HepG2 (cell line): ENCODE results near the gene SGSH. TPM values are rescaled to one million over a fixed set of nuclear protein-coding genes. Genes with fewer than 3 reads are reported as not detected.

Experiments
- CAMTA2 ChIP-seq: sonication (generic); formaldehyde crosslinking; IDR thresholded peaks from 2 replicates; pipeline ENCODE4 v1.4.0; 2020; ENCODE audit warnings: mild to moderate bottlenecking, missing genetic modification reagents, borderline replicate concordance
- EHMT2 ChIP-seq: fragments of 200-600 bp; sonication (generic); IDR thresholded peaks from 2 replicates; pipeline ENCODE4 v1.7.0; 2017; ENCODE audit warnings: antibody characterized with exemption, low read depth, low read length, borderline replicate concordance
- MED8 ChIP-seq: sonication (generic); formaldehyde crosslinking; IDR thresholded peaks from 2 replicates; pipeline ENCODE4 v1.8.1; 2023; ENCODE audit warnings: mild to moderate bottlenecking, missing genetic modification reagents; ENCODE audit not compliant: insufficient replicate concordance
- PHF8 ChIP-seq: sonication (generic); formaldehyde crosslinking; IDR thresholded peaks from 2 replicates; pipeline ENCODE4 v1.5.0; 2020; ENCODE audit warnings: missing genetic modification reagents
- SOX6 ChIP-seq, 2 experiments: fragments of 450-650 bp in 1 of 2; sonication (generic) in 1 of 2; formaldehyde crosslinking in 1 of 2; IDR thresholded peaks; 2 replicates each; pipeline versions ENCODE4 v1.4.0 to v1.6.1; 2017 to 2020; ENCODE audit warnings: antibody characterized with exemption in 1 of 2, mild to moderate bottlenecking in 1 of 2, missing genetic modification reagents in 1 of 2
- SRSF9 ChIP-seq: fragments of 200-400 bp; formaldehyde crosslinking; IDR thresholded peaks from 2 replicates; pipeline ENCODE4 v1.6.1; 2018; ENCODE audit warnings: borderline replicate concordance, mild to moderate bottlenecking, low read depth, low read length; ENCODE audit not compliant: insufficient read depth, poor library complexity, severe bottlenecking
- STAT5B ChIP-seq: sonication (generic); formaldehyde crosslinking; IDR thresholded peaks from 2 replicates; pipeline ENCODE4 v1.4.0; 2020; ENCODE audit warnings: missing genetic modification reagents
- ZKSCAN8 ChIP-seq: IDR thresholded peaks from 2 replicates; pipeline ENCODE4 v1.6.1; 2016; ENCODE audit warnings: borderline replicate concordance, missing genetic modification reagents, missing compliant biosample characterization
- ZNF136 ChIP-seq: sonication (generic); formaldehyde crosslinking; IDR thresholded peaks from 2 replicates; pipeline ENCODE4 v1.8.1; 2022; ENCODE audit warnings: low read depth, mild to moderate bottlenecking, moderate library complexity, missing genetic modification reagents
- ZNF138 ChIP-seq: sonication (generic); formaldehyde crosslinking; IDR thresholded peaks from 2 replicates; pipeline ENCODE4 v1.5.0; 2020; ENCODE audit warnings: mild to moderate bottlenecking, low read depth, missing genetic modification reagents
- ZNF20 ChIP-seq: sonication (generic); formaldehyde crosslinking; IDR thresholded peaks from 2 replicates; pipeline ENCODE4 v1.4.0; 2020; ENCODE audit warnings: mild to moderate bottlenecking, moderate library complexity, missing genetic modification reagents
- ZNF282 ChIP-seq: fragments of 450-650 bp; IDR thresholded peaks from 2 replicates; pipeline ENCODE4 v1.6.1; 2018; ENCODE audit not compliant: partially characterized antibody
- ZSCAN12 ChIP-seq: sonication (generic); formaldehyde crosslinking; IDR thresholded peaks from 2 replicates; pipeline ENCODE4 v1.9.0; 2021; ENCODE audit warnings: mild to moderate bottlenecking, missing genetic modification reagents
- polyA plus RNA-seq, 8 experiments: library from polyadenylated mRNA; depleted of rRNA in 3 of 8; stranded (reverse) in 7 of 8; unstranded in 1 of 8; fragments of >200 nt; fragmentation: Illumina TruSeq in 4 of 8; extraction: Trizol in 4 of 8; gene quantifications; 2 replicates each; pipeline versions ENCODE4 v1.2.1 to v1.2.3, GENCODE V29; 2011 to 2016; ENCODE audit warnings: low read depth in 4 of 8, missing spikeins in 1 of 8, mixed read lengths in 1 of 8; ENCODE audit not compliant: insufficient read depth in 1 of 8
- total RNA-seq, 5 experiments: library from RNA; depleted of rRNA; stranded (reverse); fragments of >200 nt; fragmentation: Illumina TruSeq; extraction: Trizol; gene quantifications; 2 replicates each; pipeline ENCODE4 v1.2.3, GENCODE V29; 2016; ENCODE audit warnings: low read depth in 1 of 5
- TF ChIP-seq, protein P1 (sequence below): sonication (generic); formaldehyde crosslinking; IDR thresholded peaks from 2 replicates; pipeline ENCODE4 v1.4.0; 2020; ENCODE audit warnings: low read depth, mild to moderate bottlenecking, missing genetic modification reagents
- TF ChIP-seq, protein P2 (sequence below): sonication (generic); formaldehyde crosslinking; IDR thresholded peaks from 2 replicates; pipeline ENCODE4 v1.5.0; 2020; ENCODE audit warnings: missing genetic modification reagents
- TF ChIP-seq, protein P3 (sequence below): sonication (generic); formaldehyde crosslinking; IDR thresholded peaks from 2 replicates; pipeline ENCODE4 v1.5.0; 2020; ENCODE audit warnings: mild to moderate bottlenecking, missing genetic modification reagents
- TF ChIP-seq, protein P4 (sequence below): sonication (generic); formaldehyde crosslinking; conservative IDR thresholded peaks from 2 replicates; pipeline ENCODE4 v1.4.0; 2020; ENCODE audit warnings: missing genetic modification reagents
- TF ChIP-seq, protein P5 (sequence below), 2 experiments: IDR thresholded peaks; 2 replicates each; pipeline ENCODE4 v1.6.1; 2011 to 2012; ENCODE audit warnings: low read length in 2 of 2, borderline replicate concordance in 1 of 2, low read depth in 1 of 2, mild to moderate bottlenecking in 1 of 2, moderate library complexity in 1 of 2

SGSH gene
- total and polyA plus RNA-seq, 2 of the 13 experiments (the other 11 are each of a cell fraction or from before 2014, with no cell fraction given) = 12.2 to 17.6 TPM

DNA sequence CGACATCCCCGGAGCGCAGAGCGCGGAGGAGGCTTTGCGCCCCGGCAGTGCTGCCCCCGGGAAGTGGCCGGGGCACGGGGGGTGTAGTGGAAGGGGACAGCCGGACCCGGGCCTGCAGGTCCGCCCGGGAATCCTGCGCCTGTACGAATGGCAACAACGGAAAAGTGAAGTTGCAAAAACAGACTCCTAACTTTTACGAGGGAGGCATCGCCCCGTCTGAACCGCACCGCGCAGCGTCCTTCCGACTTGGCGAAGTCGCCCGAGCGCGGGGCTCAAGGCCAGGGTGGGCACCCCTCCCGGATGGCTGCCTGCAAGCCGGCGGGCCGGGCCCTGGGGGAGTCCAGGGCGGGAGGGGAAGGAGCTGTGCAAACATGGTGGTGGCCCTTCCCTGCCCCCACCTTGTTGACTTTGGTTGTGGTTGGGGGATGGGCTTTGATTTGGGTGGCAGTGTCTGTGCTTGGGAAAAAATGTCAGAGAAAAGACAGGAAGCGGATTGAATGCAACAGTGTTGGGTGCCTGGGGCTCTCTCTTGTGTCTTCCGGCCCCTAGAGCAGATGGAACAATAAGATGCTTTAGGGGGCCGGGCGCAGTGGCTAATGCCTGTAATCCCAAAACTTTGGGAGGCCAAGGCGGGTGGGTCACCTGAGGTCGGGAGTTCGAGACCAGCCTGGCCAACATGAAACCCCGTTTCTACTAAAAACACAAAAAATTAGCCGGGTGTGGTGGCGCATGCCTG, 41.2 kb upstream of the SGSH start (continued):
- TF ChIP-seq ZSCAN12 (CRISPR knock-in tag) (peak; percentile 63; the same call in 1 of the 2 replicates), ZNF282 (no peak), ZKSCAN8 (CRISPR knock-in tag) (peak; percentile 81; the same call in 1 of the 2 replicates), PHF8 (CRISPR knock-in tag) (peak; percentile 87), MED8 (CRISPR knock-in tag) (no peak), ZNF138 (CRISPR knock-in tag) (no peak), ZNF136 (CRISPR knock-in tag) (peak; percentile 90; the same call in 1 of the 2 replicates), ZNF20 (CRISPR knock-in tag) (no peak), STAT5B (CRISPR knock-in tag) (peak; percentile 87; the same call in 1 of the 2 replicates), SRSF9 (no peak), EHMT2 (no peak), SOX6 (IDR thresholded peaks at IDR 0.05) (no peak), SOX6 (CRISPR knock-in tag; IDR thresholded peaks at IDR 0.05) (peak; percentile 67), CAMTA2 (CRISPR knock-in tag) (no peak)
- TF ChIP-seq, protein P1, sequence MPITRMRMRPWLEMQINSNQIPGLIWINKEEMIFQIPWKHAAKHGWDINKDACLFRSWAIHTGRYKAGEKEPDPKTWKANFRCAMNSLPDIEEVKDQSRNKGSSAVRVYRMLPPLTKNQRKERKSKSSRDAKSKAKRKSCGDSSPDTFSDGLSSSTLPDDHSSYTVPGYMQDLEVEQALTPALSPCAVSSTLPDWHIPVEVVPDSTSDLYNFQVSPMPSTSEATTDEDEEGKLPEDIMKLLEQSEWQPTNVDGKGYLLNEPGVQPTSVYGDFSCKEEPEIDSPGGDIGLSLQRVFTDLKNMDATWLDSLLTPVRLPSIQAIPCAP (CRISPR knock-in tag) = no peak
- TF ChIP-seq, protein P2, sequence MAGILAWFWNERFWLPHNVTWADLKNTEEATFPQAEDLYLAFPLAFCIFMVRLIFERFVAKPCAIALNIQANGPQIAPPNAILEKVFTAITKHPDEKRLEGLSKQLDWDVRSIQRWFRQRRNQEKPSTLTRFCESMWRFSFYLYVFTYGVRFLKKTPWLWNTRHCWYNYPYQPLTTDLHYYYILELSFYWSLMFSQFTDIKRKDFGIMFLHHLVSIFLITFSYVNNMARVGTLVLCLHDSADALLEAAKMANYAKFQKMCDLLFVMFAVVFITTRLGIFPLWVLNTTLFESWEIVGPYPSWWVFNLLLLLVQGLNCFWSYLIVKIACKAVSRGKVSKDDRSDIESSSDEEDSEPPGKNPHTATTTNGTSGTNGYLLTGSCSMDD (CRISPR knock-in tag) = no peak
- TF ChIP-seq, protein P3, sequence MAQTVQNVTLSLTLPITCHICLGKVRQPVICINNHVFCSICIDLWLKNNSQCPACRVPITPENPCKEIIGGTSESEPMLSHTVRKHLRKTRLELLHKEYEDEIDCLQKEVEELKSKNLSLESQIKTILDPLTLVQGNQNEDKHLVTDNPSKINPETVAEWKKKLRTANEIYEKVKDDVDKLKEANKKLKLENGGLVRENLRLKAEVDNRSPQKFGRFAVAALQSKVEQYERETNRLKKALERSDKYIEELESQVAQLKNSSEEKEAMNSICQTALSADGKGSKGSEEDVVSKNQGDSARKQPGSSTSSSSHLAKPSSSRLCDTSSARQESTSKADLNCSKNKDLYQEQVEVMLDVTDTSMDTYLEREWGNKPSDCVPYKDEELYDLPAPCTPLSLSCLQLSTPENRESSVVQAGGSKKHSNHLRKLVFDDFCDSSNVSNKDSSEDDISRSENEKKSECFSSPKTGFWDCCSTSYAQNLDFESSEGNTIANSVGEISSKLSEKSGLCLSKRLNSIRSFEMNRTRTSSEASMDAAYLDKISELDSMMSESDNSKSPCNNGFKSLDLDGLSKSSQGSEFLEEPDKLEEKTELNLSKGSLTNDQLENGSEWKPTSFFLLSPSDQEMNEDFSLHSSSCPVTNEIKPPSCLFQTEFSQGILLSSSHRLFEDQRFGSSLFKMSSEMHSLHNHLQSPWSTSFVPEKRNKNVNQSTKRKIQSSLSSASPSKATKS (CRISPR knock-in tag) = peak; percentile 64
- TF ChIP-seq, protein P4, sequence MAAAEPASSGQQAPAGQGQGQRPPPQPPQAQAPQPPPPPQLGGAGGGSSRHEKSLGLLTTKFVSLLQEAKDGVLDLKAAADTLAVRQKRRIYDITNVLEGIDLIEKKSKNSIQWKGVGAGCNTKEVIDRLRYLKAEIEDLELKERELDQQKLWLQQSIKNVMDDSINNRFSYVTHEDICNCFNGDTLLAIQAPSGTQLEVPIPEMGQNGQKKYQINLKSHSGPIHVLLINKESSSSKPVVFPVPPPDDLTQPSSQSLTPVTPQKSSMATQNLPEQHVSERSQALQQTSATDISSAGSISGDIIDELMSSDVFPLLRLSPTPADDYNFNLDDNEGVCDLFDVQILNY (CRISPR knock-in tag) = peak; percentile 30; the same call in 1 of the 2 replicates
- TF ChIP-seq, protein P5, sequence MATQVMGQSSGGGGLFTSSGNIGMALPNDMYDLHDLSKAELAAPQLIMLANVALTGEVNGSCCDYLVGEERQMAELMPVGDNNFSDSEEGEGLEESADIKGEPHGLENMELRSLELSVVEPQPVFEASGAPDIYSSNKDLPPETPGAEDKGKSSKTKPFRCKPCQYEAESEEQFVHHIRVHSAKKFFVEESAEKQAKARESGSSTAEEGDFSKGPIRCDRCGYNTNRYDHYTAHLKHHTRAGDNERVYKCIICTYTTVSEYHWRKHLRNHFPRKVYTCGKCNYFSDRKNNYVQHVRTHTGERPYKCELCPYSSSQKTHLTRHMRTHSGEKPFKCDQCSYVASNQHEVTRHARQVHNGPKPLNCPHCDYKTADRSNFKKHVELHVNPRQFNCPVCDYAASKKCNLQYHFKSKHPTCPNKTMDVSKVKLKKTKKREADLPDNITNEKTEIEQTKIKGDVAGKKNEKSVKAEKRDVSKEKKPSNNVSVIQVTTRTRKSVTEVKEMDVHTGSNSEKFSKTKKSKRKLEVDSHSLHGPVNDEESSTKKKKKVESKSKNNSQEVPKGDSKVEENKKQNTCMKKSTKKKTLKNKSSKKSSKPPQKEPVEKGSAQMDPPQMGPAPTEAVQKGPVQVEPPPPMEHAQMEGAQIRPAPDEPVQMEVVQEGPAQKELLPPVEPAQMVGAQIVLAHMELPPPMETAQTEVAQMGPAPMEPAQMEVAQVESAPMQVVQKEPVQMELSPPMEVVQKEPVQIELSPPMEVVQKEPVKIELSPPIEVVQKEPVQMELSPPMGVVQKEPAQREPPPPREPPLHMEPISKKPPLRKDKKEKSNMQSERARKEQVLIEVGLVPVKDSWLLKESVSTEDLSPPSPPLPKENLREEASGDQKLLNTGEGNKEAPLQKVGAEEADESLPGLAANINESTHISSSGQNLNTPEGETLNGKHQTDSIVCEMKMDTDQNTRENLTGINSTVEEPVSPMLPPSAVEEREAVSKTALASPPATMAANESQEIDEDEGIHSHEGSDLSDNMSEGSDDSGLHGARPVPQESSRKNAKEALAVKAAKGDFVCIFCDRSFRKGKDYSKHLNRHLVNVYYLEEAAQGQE (IDR thresholded peaks at IDR 0.05; ENCODE audit: borderline replicate concordance in 1 of 2, low read depth in 1 of 2, low read length in 2 of 2) = no peak
